ENCODE measurements around the gene GRM4. TPM values are rescaled to one million over a fixed set of nuclear protein-coding genes. Genes with fewer than 3 reads are reported as not detected.

The GRM4 gene
- total RNA-seq, 1 experiment from 2014 or later: 0.41 TPM

- ChIA-PET POLR2A (ENCODE audit: low non-redundant PET) (no interaction called here), CTCF (no interaction called here)
- BruUV-seq (replicated peaks): no TSS peak
- no peak overlapping the region for H3K27ac ChIP-seq (ENCODE audit: low read depth, low read length, poor library complexity, severe bottlenecking)
- intact Hi-C loops (cut with micrococcal nuclease; ENCODE audit: unreplicated experiment): loop anchor here (10.0 kb wide), 1 partner anchor 308 kb away; the partner anchor contains the start of gene IP6K3
- no peaks in the 10 kb centered on the region for H3K9me3 ChIP-seq (ENCODE audit: low read depth, low read length, poor library complexity, severe bottlenecking)
- H3K27me3 ChIP-seq (replicated peaks; ENCODE audit: insufficient read depth, low read depth, low read length, poor library complexity): no peaks in the 10 kb centered on the region
- H3K4me3 ChIP-seq (ENCODE audit: low read depth, low read length, poor library complexity, severe bottlenecking): no peak overlapping the region
- H3K36me3 ChIP-seq (ENCODE audit: insufficient read depth, low read length, poor library complexity, severe bottlenecking): no peaks in the 10 kb centered on the region
- TF ChIP-seq EZH2 (IDR thresholded peaks at IDR 0.05; ENCODE audit: borderline replicate concordance, low read depth, low read length, poor library complexity, severe bottlenecking) (no peak), CTCF (conservative IDR thresholded peaks at IDR 0.05; ENCODE audit: low read depth, low read length) (no peak)
- no peaks in the 10 kb centered on the region for H3K4me1 ChIP-seq (ENCODE audit: insufficient read depth, low read length, poor library complexity, severe bottlenecking)
- no peak for DNase-seq (ENCODE audit: low spot score)
Measured at GRCh38 chr6:34052918-34053608, 92.8 kb downstream of the GRM4 start.

- no peaks in the 10 kb centered on the region for H3K4me1 ChIP-seq (ENCODE audit: insufficient read depth, low read length, poor library complexity, severe bottlenecking)
- H3K9me3 ChIP-seq (ENCODE audit: low read depth, low read length, poor library complexity, severe bottlenecking): no peaks in the 10 kb centered on the region
- ChIA-PET POLR2A (ENCODE audit: low non-redundant PET) (no interaction called here), CTCF (no interaction called here)
- H3K27ac ChIP-seq (ENCODE audit: low read depth, low read length, poor library complexity, severe bottlenecking): no peak overlapping the region
- BruUV-seq (replicated peaks): no TSS peak
- no peak overlapping the region for H3K4me3 ChIP-seq (ENCODE audit: low read depth, low read length, poor library complexity, severe bottlenecking)
- intact Hi-C loops (cut with micrococcal nuclease; ENCODE audit: unreplicated experiment): loop anchor here (10.0 kb wide), 1 partner anchor 307 kb away; the partner anchor contains the start of gene IP6K3
- no peaks in the 10 kb centered on the region for H3K36me3 ChIP-seq (ENCODE audit: insufficient read depth, low read length, poor library complexity, severe bottlenecking)
- H3K27me3 ChIP-seq (replicated peaks; ENCODE audit: insufficient read depth, low read depth, low read length, poor library complexity): no peaks in the 10 kb centered on the region
- no peak for DNase-seq (ENCODE audit: low spot score)
- TF ChIP-seq EZH2 (IDR thresholded peaks at IDR 0.05; ENCODE audit: borderline replicate concordance, low read depth, low read length, poor library complexity, severe bottlenecking) (no peak), CTCF (conservative IDR thresholded peaks at IDR 0.05; ENCODE audit: low read depth, low read length) (no peak)
Measured at GRCh38 chr6:34052071-34052825, 93.6 kb downstream of the GRM4 start.

- intact Hi-C loops (cut with micrococcal nuclease; ENCODE audit: unreplicated experiment): loop anchor here (10.0 kb wide), 1 partner anchor 307 kb away; the partner anchor contains the start of gene IP6K3
- TF ChIP-seq EZH2 (IDR thresholded peaks at IDR 0.05; ENCODE audit: borderline replicate concordance, low read depth, low read length, poor library complexity, severe bottlenecking) (no peak), CTCF (conservative IDR thresholded peaks at IDR 0.05; ENCODE audit: low read depth, low read length) (no peak)
- no peaks in the 10 kb centered on the region for H3K27me3 ChIP-seq (replicated peaks; ENCODE audit: insufficient read depth, low read depth, low read length, poor library complexity)
- no peak for DNase-seq (ENCODE audit: low spot score)
- ChIA-PET CTCF (no interaction called here), POLR2A (ENCODE audit: low non-redundant PET) (no interaction called here)
- H3K36me3 ChIP-seq (ENCODE audit: insufficient read depth, low read length, poor library complexity, severe bottlenecking): no peaks in the 10 kb centered on the region
- H3K9me3 ChIP-seq (ENCODE audit: low read depth, low read length, poor library complexity, severe bottlenecking): no peaks in the 10 kb centered on the region
- no peak overlapping the region for H3K27ac ChIP-seq (ENCODE audit: low read depth, low read length, poor library complexity, severe bottlenecking)
- no TSS peak for BruUV-seq (replicated peaks)
- H3K4me1 ChIP-seq (ENCODE audit: insufficient read depth, low read length, poor library complexity, severe bottlenecking): no peaks in the 10 kb centered on the region
- no peak overlapping the region for H3K4me3 ChIP-seq (ENCODE audit: low read depth, low read length, poor library complexity, severe bottlenecking)
Measured at GRCh38 chr6:34051331-34051919, 94.5 kb downstream of the GRM4 start.
